ENCODE measurements around the gene FXYD5.

DNA sequence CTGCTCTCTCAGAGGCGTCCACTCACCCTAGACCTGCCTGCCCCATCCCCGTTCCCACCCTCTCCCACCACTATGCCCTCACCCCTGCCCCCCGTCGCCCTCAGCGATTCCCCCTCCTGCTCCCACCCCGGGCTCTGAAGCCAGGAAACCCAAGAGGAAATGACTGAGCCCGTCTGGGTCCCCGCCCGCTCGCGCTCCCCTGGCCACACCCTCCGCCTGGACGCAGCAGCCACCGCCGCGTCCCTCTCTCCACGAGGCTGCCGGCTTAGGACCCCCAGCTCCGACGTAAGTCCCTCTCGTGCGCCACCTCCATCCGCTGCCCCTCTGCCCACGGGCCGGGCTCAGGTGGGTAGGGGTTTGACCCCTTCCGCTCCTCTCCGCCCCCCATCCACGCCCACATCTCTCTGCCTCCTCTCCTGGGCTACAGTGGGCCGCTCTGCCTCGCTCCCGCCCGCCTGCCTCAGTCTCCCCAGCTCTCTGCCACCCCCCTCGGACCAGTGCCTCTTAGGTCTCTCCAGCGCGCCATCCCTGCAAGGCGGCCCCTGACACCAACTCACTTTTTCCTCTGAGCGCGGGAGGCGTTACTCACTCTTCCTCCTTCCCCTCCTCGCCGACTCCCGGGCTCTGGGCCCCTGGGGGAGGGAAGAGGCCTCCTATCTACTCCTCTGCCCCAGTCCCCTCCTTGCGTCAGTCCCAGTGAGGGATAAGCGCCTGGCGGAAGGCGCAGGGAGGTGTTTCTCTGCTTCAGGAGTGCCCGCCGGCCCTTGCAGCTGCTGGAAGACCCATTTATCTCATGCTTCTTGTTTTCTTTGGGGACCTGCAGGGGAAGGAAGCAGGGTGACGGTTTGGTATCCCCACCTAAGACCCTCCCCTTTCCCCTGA is at the start of gene FXYD5:
- peak; percentile 12 to 33 for TF ChIP-seq POLR2A (IDR thresholded peaks at IDR 0.05)
- TF ChIP-seq, protein P1, sequence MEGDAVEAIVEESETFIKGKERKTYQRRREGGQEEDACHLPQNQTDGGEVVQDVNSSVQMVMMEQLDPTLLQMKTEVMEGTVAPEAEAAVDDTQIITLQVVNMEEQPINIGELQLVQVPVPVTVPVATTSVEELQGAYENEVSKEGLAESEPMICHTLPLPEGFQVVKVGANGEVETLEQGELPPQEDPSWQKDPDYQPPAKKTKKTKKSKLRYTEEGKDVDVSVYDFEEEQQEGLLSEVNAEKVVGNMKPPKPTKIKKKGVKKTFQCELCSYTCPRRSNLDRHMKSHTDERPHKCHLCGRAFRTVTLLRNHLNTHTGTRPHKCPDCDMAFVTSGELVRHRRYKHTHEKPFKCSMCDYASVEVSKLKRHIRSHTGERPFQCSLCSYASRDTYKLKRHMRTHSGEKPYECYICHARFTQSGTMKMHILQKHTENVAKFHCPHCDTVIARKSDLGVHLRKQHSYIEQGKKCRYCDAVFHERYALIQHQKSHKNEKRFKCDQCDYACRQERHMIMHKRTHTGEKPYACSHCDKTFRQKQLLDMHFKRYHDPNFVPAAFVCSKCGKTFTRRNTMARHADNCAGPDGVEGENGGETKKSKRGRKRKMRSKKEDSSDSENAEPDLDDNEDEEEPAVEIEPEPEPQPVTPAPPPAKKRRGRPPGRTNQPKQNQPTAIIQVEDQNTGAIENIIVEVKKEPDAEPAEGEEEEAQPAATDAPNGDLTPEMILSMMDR (IDR thresholded peaks at IDR 0.05 in 4 of 5, conservative IDR thresholded peaks at IDR 0.05 in 1 of 5): peak in 1 of 5 experiments; percentile 13
